ENCODE measurements around the gene SLC38A3.

The SLC38A3 gene

DNA sequence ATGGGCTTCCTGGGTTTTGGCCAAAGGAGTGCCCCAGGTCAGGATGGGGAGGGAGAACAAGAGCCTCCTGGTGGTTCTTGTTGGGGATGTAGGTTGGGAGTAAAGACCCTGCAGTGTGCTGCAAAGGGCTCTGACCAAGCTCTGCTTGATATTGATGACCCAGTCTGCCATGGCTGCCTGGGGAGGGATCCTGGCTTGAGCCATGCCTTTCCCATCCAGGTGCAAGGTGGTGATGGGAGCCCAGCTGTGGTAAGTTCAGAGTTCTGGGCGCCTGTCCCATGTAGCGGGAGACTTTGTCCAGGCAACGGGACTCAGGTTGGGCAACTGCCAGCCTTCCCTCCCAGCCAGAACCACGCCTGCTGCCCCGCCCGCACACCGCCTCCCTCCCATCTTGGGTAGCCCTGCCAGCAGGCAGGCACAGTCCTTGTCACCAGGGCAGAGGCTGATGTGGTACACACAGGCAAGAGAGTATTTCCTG lies 33.5 kb downstream of the SLC38A3 start:
- Histone ChIP-seq H4K12ac (ENCODE audit: low read depth, low read length) (no peak overlapping the region), H3K27me3 (ENCODE audit: insufficient read depth, low read length) (no peaks in the 10 kb centered on the region), H3K18ac (ENCODE audit: low read length) (peak overlapping the region; percentile 0), H3K4ac (ENCODE audit: low read depth, low read length) (no peak overlapping the region), H3K14ac (ENCODE audit: low read length) (no peak overlapping the region), H3K79me1 (ENCODE audit: low read length) (peaks cover 8% of the 10 kb centered on the region), H2BK12ac (ENCODE audit: low read length) (no peak overlapping the region), H2BK5ac (ENCODE audit: low read depth, low read length, poor library complexity) (no peak overlapping the region), H3K9me3 (ENCODE audit: insufficient read depth, low read depth, low read length) (no peaks in the 10 kb centered on the region), H3K36me3 (ENCODE audit: control insufficient read depth in 1 of 2, insufficient read depth in 2 of 2, low read length in 2 of 2) (peaks cover 10 to 12% of the 10 kb centered on the region in 2 experiments), H3K4me2 (ENCODE audit: low read length) (peak overlapping the region; percentile 79), H2AFZ (ENCODE audit: insufficient read depth, low read length, poor library complexity) (no peak overlapping the region), H3K4me3 (ENCODE audit: low read depth, low read length) (no peak overlapping the region), H3K4me1 (ENCODE audit: control insufficient read depth in 1 of 2, insufficient read depth in 2 of 2, low read length in 2 of 2) (peaks cover 32 to 38% of the 10 kb centered on the region in 2 experiments), H2AK5ac (ENCODE audit: low read length) (no peak overlapping the region), H3K23ac (ENCODE audit: low read length) (no peak overlapping the region), H3K79me2 (ENCODE audit: control insufficient read depth, insufficient read depth, low read length, poor library complexity) (peaks cover 22% of the 10 kb centered on the region), H2BK120ac (ENCODE audit: insufficient read depth, low read length, poor library complexity) (no peak overlapping the region), H4K91ac (ENCODE audit: low read depth, low read length) (no peak overlapping the region), H3K27ac (ENCODE audit: low read depth, low read length) (no peak overlapping the region), H4K8ac (ENCODE audit: low read depth, low read length) (no peak overlapping the region), H3K9ac (ENCODE audit: low read length) (no peak overlapping the region)
- WGBS (ENCODE audit: extremely low coverage, insufficient coverage, insufficient read length): no CpG with 5 or more reads among the region's 7 CpGs
- no peak for DNase-seq

DNA sequence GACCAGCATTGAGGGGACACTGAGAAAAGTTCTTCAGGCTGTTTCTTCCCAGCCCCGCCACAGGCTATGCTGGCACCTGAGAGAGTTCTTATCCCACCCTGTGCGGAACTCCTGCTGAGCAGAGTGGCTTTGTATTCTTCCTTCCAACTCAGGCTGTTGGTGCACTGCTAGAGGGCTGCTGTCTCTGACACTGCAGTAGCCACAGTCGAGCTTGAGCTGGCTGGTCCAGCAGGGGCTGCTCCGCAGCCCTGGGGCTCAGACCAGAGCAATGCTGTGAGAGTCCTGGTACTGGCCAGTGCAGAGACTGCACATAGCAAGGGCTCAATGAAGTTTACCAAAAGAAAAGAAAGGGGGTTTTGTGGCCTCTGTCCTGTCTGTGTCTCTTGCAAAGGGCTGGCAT lies 34.6 kb downstream of the SLC38A3 start:
- Histone ChIP-seq H3K23ac (ENCODE audit: low read length) (no peak overlapping the region), H3K27ac (ENCODE audit: low read depth, low read length) (no peak overlapping the region), H3K79me2 (ENCODE audit: control insufficient read depth, insufficient read depth, low read length, poor library complexity) (peaks cover 22% of the 10 kb centered on the region), H2AFZ (ENCODE audit: insufficient read depth, low read length, poor library complexity) (no peak overlapping the region), H3K36me3 (ENCODE audit: control insufficient read depth in 1 of 2, insufficient read depth in 2 of 2, low read length in 2 of 2) (peaks cover 13 to 16% of the 10 kb centered on the region in 2 experiments), H3K4me3 (ENCODE audit: low read depth, low read length) (no peak overlapping the region), H2BK120ac (ENCODE audit: insufficient read depth, low read length, poor library complexity) (no peak overlapping the region), H3K27me3 (ENCODE audit: insufficient read depth, low read length) (no peaks in the 10 kb centered on the region), H3K18ac (ENCODE audit: low read length) (no peak overlapping the region), H4K8ac (ENCODE audit: low read depth, low read length) (no peak overlapping the region), H3K4ac (ENCODE audit: low read depth, low read length) (no peak overlapping the region), H4K12ac (ENCODE audit: low read depth, low read length) (no peak overlapping the region), H3K9me3 (ENCODE audit: insufficient read depth, low read depth, low read length) (no peaks in the 10 kb centered on the region), H3K79me1 (ENCODE audit: low read length) (peaks cover 8% of the 10 kb centered on the region), H2AK5ac (ENCODE audit: low read length) (no peak overlapping the region), H2BK5ac (ENCODE audit: low read depth, low read length, poor library complexity) (no peak overlapping the region), H4K91ac (ENCODE audit: low read depth, low read length) (no peak overlapping the region), H3K14ac (ENCODE audit: low read length) (no peak overlapping the region), H3K4me1 (ENCODE audit: control insufficient read depth in 1 of 2, insufficient read depth in 2 of 2, low read length in 2 of 2) (peaks cover 34 to 40% of the 10 kb centered on the region in 2 experiments), H2BK12ac (ENCODE audit: low read length) (no peak overlapping the region), H3K4me2 (ENCODE audit: low read length) (no peak overlapping the region), H3K9ac (ENCODE audit: low read length) (no peak overlapping the region)
- no CpG with 5 or more reads among the region's 4 CpGs for WGBS (ENCODE audit: extremely low coverage, insufficient coverage, insufficient read length)
- no peak for DNase-seq

DNA sequence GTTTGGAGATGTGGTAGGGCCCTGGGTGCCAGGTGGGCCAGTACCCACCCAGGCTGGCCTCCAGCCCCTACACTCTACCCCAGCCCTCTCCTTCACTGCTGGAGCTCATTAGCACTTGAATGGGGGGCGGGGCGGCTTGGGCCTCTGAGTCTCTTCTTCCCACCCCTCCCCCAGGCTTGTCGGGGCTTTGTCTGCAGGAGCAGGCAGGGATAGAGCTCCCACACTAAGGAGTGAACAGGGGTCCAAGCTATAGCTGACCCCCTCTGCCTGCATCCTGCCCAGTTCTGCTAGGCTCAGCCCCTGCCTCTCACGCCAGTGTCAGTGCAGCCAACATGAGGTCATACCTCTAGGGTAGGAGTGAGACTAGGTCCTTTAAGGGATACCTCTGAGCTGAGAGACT lies 36.1 kb downstream of the SLC38A3 start:
- Histone ChIP-seq H3K4me2 (ENCODE audit: low read length) (peak overlapping the region; percentile 3), H2AK5ac (ENCODE audit: low read length) (peak overlapping the region; percentile 42), H3K27ac (ENCODE audit: low read depth, low read length) (no peak overlapping the region), H3K27me3 (ENCODE audit: insufficient read depth, low read length) (no peaks in the 10 kb centered on the region), H4K12ac (ENCODE audit: low read depth, low read length) (no peak overlapping the region), H2AFZ (ENCODE audit: insufficient read depth, low read length, poor library complexity) (no peak overlapping the region), H2BK12ac (ENCODE audit: low read length) (no peak overlapping the region), H3K9me3 (ENCODE audit: insufficient read depth, low read depth, low read length) (no peaks in the 10 kb centered on the region), H3K4me1 (ENCODE audit: control insufficient read depth in 1 of 2, insufficient read depth in 2 of 2, low read length in 2 of 2) (peaks cover 43 to 51% of the 10 kb centered on the region in 2 experiments), H3K23ac (ENCODE audit: low read length) (no peak overlapping the region), H2BK5ac (ENCODE audit: low read depth, low read length, poor library complexity) (no peak overlapping the region), H3K4me3 (ENCODE audit: low read depth, low read length) (no peak overlapping the region), H3K4ac (ENCODE audit: low read depth, low read length) (peak overlapping the region; percentile 52), H3K18ac (ENCODE audit: low read length) (peak overlapping the region; percentile 57), H4K91ac (ENCODE audit: low read depth, low read length) (no peak overlapping the region), H4K8ac (ENCODE audit: low read depth, low read length) (no peak overlapping the region), H3K79me2 (ENCODE audit: control insufficient read depth, insufficient read depth, low read length, poor library complexity) (peaks cover 24% of the 10 kb centered on the region), H2BK120ac (ENCODE audit: insufficient read depth, low read length, poor library complexity) (no peak overlapping the region), H3K36me3 (ENCODE audit: control insufficient read depth in 1 of 2, insufficient read depth in 2 of 2, low read length in 2 of 2) (peaks cover 13 to 17% of the 10 kb centered on the region in 2 experiments), H3K14ac (ENCODE audit: low read length) (no peak overlapping the region), H3K9ac (ENCODE audit: low read length) (no peak overlapping the region), H3K79me1 (ENCODE audit: low read length) (peaks cover 14% of the 10 kb centered on the region)
- no CpG with 5 or more reads among the region's 4 CpGs for WGBS (ENCODE audit: extremely low coverage, insufficient coverage, insufficient read length)
- no peak for DNase-seq

DNA sequence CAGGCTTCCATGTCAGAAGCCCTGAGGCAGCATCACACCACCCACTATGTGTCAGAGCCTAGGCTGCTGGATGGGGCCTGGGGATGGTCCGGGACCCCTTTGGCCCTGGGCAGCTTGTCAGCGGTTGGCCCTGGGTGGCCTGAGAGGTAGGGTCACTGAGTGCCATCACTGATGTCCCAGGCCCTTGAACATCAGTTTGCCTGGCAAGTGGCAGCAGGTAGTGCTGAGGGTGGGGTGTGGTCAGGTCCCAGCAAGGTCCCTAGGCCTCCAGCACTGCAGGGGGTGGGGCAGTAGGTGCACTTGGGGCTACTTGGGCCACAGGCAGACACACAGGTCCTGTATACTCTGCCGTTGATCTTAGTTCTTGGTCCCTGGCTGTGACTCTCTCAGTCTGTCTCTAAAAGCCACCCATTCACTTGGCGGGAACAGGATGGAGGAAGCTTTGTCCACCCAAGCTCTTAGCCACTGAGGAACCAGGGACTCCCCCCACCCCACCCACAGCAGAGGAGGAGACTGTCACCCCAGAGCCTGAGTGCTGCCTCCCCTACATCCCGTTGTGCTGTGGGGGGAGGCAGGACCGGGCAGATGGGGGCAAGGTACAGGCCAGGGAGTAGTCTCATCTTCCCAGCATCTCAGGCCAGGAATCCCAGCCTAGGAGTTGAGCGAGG lies 36.8 kb downstream of the SLC38A3 start:
- no peaks in the 10 kb centered on the region for H3K9me3 ChIP-seq (ENCODE audit: insufficient read depth, low read depth, low read length)
- no CpG with 5 or more reads among the region's 7 CpGs for WGBS (ENCODE audit: extremely low coverage, insufficient coverage, insufficient read length)
- no peak for DNase-seq

More for the DNA sequence above, 36.8 kb downstream of the SLC38A3 start:
- H4K12ac ChIP-seq (ENCODE audit: low read depth, low read length): no peak overlapping the region
- H3K79me1 ChIP-seq (ENCODE audit: low read length): peaks cover 16% of the 10 kb centered on the region
- no peak overlapping the region for H3K18ac ChIP-seq (ENCODE audit: low read length)
- no peak overlapping the region for H3K9ac ChIP-seq (ENCODE audit: low read length)
- H4K8ac ChIP-seq (ENCODE audit: low read depth, low read length): no peak overlapping the region
- no peak overlapping the region for H3K23ac ChIP-seq (ENCODE audit: low read length)
- H3K4me1 ChIP-seq (ENCODE audit: control insufficient read depth in 1 of 2, insufficient read depth in 2 of 2, low read length in 2 of 2): peaks cover 48 to 53% of the 10 kb centered on the region in 2 experiments
- H3K27me3 ChIP-seq (ENCODE audit: insufficient read depth, low read length): no peaks in the 10 kb centered on the region
- H3K4me3 ChIP-seq (ENCODE audit: low read depth, low read length): no peak overlapping the region
- H2AFZ ChIP-seq (ENCODE audit: insufficient read depth, low read length, poor library complexity): no peak overlapping the region
- H2BK5ac ChIP-seq (ENCODE audit: low read depth, low read length, poor library complexity): no peak overlapping the region
- no peak overlapping the region for H2BK120ac ChIP-seq (ENCODE audit: insufficient read depth, low read length, poor library complexity)
- no peak overlapping the region for H4K91ac ChIP-seq (ENCODE audit: low read depth, low read length)
- H3K4ac ChIP-seq (ENCODE audit: low read depth, low read length): peak overlapping the region; percentile 3
- H3K14ac ChIP-seq (ENCODE audit: low read length): no peak overlapping the region
- no peak overlapping the region for H3K4me2 ChIP-seq (ENCODE audit: low read length)
- no peak overlapping the region for H2AK5ac ChIP-seq (ENCODE audit: low read length)
- H2BK12ac ChIP-seq (ENCODE audit: low read length): no peak overlapping the region
- peaks cover 13 to 17% of the 10 kb centered on the region in 2 experiments for H3K36me3 ChIP-seq (ENCODE audit: control insufficient read depth in 1 of 2, insufficient read depth in 2 of 2, low read length in 2 of 2)
- no peak overlapping the region for H3K27ac ChIP-seq (ENCODE audit: low read depth, low read length)
- peaks cover 21% of the 10 kb centered on the region for H3K79me2 ChIP-seq (ENCODE audit: control insufficient read depth, insufficient read depth, low read length, poor library complexity)
